Measurements from ENCODE around the gene SRD5A1. TPM values are rescaled to one million over a fixed set of nuclear protein-coding genes. Genes with fewer than 3 reads are reported as not detected.

The SRD5A1 gene
- total RNA-seq, 1 experiment from 2014 or later, result 24.7 TPM

DNA sequence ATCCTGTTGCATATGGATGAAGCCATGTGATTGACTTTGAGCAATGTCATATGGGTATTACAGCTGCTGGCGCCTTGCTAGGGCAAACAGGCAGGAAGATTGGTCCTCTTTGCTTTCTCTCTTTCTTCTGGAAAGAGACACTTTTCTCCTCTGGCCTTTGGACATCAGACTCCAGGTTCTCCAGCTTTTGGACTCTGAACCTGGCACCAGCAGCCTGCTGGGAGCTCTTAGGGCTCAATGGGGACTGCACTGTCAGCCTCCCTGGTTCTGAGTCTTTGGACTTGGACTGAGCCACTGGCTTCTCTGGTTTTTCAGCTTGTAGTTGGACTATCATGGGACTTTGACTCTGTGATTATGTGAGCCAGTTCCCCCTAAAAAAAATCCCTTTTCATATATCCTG lies 45.1 kb downstream of the SRD5A1 start:
- Histone ChIP-seq H2AFZ (ENCODE audit: low read depth, low read length, poor library complexity, severe bottlenecking) (no peak overlapping the region), H3K4me2 (ENCODE audit: low read length) (no peak overlapping the region), H3K4me3 (replicated peaks in 1 of 2; ENCODE audit: low read depth in 1 of 2, low read length in 2 of 2) (no peak overlapping the region), H3K27ac (ENCODE audit: low read depth, low read length) (no peak overlapping the region), H3K9me2 (ENCODE audit: insufficient read depth) (no peaks in the 10 kb centered on the region), H3K9ac (ENCODE audit: low read length) (no peak overlapping the region), H3K36me3 (ENCODE audit: control insufficient read depth in 1 of 2, insufficient read depth in 2 of 2, low read length in 2 of 2) (0 out of 4 replicates have a peak, but pooled peaks cover 0 to 3% of the 10 kb centered on the region in 2 experiments), H3K27me3 (ENCODE audit: insufficient read depth, low read length) (no peaks in the 10 kb centered on the region), H3K79me2 (ENCODE audit: insufficient read depth, low read length) (no peaks in the 10 kb centered on the region), H3K4me1 (ENCODE audit: control insufficient read depth in 1 of 2, insufficient read depth in 2 of 2, low read length in 2 of 2) (peaks cover 0 to 13% of the 10 kb centered on the region in 2 experiments; a peak in 2 of 4 replicates), H4K20me1 (ENCODE audit: insufficient read depth) (no peaks in the 10 kb centered on the region), H3K9me3 (ENCODE audit: control insufficient read depth in 1 of 2, insufficient read depth in 1 of 2, low read depth in 1 of 2, low read length in 2 of 2) (no peaks in the 10 kb centered on the region)
- POLR2A ChIA-PET, result no interaction called here
- ATAC-seq (no peak), DNase-seq (ENCODE audit: low read depth, low spot score) (no peak)
- BruUV-seq (replicated peaks), result no TSS peak
- CTCF ChIA-PET, result no interaction called here
- no peak for TF ChIP-seq EZH2 (IDR thresholded peaks at IDR 0.05)
- no peak for TF ChIP-seq POLR2A (IDR thresholded peaks at IDR 0.05; ENCODE audit: borderline replicate concordance, extremely low read depth, insufficient read depth, insufficient read length)
- no peak for TF ChIP-seq CEBPB (IDR thresholded peaks at IDR 0.05; ENCODE audit: low read depth)
- TF ChIP-seq SRF (IDR thresholded peaks at IDR 0.05; ENCODE audit: low read depth), result no peak
- TF ChIP-seq YY1 (IDR thresholded peaks at IDR 0.05; ENCODE audit: extremely low read depth, insufficient replicate concordance, low read depth, low read length), result no peak
- no peak for TF ChIP-seq ELF1 (IDR thresholded peaks at IDR 0.05; ENCODE audit: borderline replicate concordance, low read depth)
- no peak for TF ChIP-seq EZH2phosphoT487 (IDR thresholded peaks at IDR 0.05; ENCODE audit: borderline replicate concordance)
- no peak for TF ChIP-seq ZNF274 (IDR thresholded peaks at IDR 0.05; ENCODE audit: low read depth, low read length)
- RAD21 ChIA-PET (ENCODE audit: low non-redundant PET in 1 of 2, low total read pairs in 2 of 2, uncharacterized antibody in 2 of 2, unreplicated experiment in 2 of 2), result no interaction called here
- intact Hi-C loops (cut with micrococcal nuclease), result no loop called here

DNA sequence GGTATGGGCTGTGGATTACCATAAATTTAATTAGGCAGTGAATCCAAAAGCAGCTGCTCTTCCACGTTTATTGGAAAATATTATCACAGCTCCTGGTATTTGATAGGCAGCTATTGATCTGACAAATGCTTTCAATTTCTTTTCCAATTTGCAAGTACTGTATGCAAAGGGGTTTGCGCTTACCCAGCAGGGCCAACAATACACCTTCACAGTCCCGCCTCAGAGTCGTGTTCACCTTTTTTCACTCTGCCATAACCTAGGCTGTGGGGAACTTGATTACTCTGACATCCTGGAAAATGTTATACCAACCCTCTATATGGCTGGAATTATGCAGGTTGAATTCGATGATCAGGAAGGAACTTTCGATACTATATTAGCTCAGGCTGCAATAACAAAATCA lies 47.7 kb downstream of the SRD5A1 start:
- no peaks in the 10 kb centered on the region for H4K20me1 ChIP-seq (ENCODE audit: insufficient read depth)
- H2AFZ ChIP-seq (ENCODE audit: low read depth, low read length, poor library complexity, severe bottlenecking), result no peak overlapping the region
- no peaks in the 10 kb centered on the region for H3K9me2 ChIP-seq (ENCODE audit: insufficient read depth)
- DNase-seq (ENCODE audit: low read depth, low spot score) (no peak), ATAC-seq (no peak)
- no peak overlapping the region for H3K27ac ChIP-seq (ENCODE audit: low read depth, low read length)
- H3K9me3 ChIP-seq (ENCODE audit: control insufficient read depth in 1 of 2, insufficient read depth in 1 of 2, low read depth in 1 of 2, low read length in 2 of 2), result no peaks in the 10 kb centered on the region
- TF ChIP-seq ZBTB33 (IDR thresholded peaks at IDR 0.05; ENCODE audit: extremely low read depth, insufficient replicate concordance, low read length) (no peak), POLR2AphosphoS5 (IDR thresholded peaks at IDR 0.05; ENCODE audit: low read depth, low read length) (no peak), SIN3A (IDR thresholded peaks at IDR 0.05; ENCODE audit: low read depth) (no peak), JUND (IDR thresholded peaks at IDR 0.05) (no peak), POLR2A (IDR thresholded peaks at IDR 0.05; ENCODE audit: borderline replicate concordance, extremely low read depth, insufficient read depth, insufficient read length) (no peak), TCF7L2 (IDR thresholded peaks at IDR 0.05; ENCODE audit: borderline replicate concordance, extremely low read depth, insufficient read depth, insufficient read length) (no peak), CEBPB (IDR thresholded peaks at IDR 0.05; ENCODE audit: low read depth) (no peak), SRF (IDR thresholded peaks at IDR 0.05; ENCODE audit: low read depth) (no peak), ZFX (IDR thresholded peaks at IDR 0.05) (no peak), MAX (IDR thresholded peaks at IDR 0.05) (no peak), YY1 (IDR thresholded peaks at IDR 0.05; ENCODE audit: extremely low read depth, insufficient replicate concordance, low read depth, low read length) (no peak), RAD21 (IDR thresholded peaks at IDR 0.05; ENCODE audit: low read depth) (no peak), EZH2phosphoT487 (IDR thresholded peaks at IDR 0.05; ENCODE audit: borderline replicate concordance) (no peak), ZNF274 (IDR thresholded peaks at IDR 0.05; ENCODE audit: low read depth, low read length) (no peak)
- TF ChIP-seq, protein P1, sequence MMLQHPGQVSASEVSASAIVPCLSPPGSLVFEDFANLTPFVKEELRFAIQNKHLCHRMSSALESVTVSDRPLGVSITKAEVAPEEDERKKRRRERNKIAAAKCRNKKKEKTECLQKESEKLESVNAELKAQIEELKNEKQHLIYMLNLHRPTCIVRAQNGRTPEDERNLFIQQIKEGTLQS (IDR thresholded peaks at IDR 0.05), result no peak
- ChIA-PET POLR2A (no interaction called here), RAD21 (ENCODE audit: low non-redundant PET in 1 of 2, low total read pairs in 2 of 2, uncharacterized antibody in 2 of 2, unreplicated experiment in 2 of 2) (no interaction called here), CTCF (no interaction called here)
- H3K9ac ChIP-seq (ENCODE audit: low read length), result no peak overlapping the region
- H3K79me2 ChIP-seq (ENCODE audit: insufficient read depth, low read length), result no peaks in the 10 kb centered on the region
- H3K27me3 ChIP-seq (ENCODE audit: insufficient read depth, low read length), result peaks cover 11% of the 10 kb centered on the region; the same call in 1 of the 2 replicates
- H3K36me3 ChIP-seq (ENCODE audit: control insufficient read depth in 1 of 2, insufficient read depth in 2 of 2, low read length in 2 of 2), result no peaks in the 10 kb centered on the region
- no TSS peak for BruUV-seq (replicated peaks)
- H3K4me1 ChIP-seq (ENCODE audit: control insufficient read depth in 1 of 2, insufficient read depth in 2 of 2, low read length in 2 of 2), result peaks cover 0 to 10% of the 10 kb centered on the region in 2 experiments; a peak in 2 of 4 replicates
- intact Hi-C loops (cut with micrococcal nuclease), result no loop called here
- no peak overlapping the region for H3K4me3 ChIP-seq (replicated peaks in 1 of 2; ENCODE audit: low read depth in 1 of 2, low read length in 2 of 2)
- H3K4me2 ChIP-seq (ENCODE audit: low read length), result no peak overlapping the region

All from HCT116 (cell line).